Measurements from ENCODE around the gene TOP1.

- TF ChIP-seq POLR2AphosphoS5 (IDR thresholded peaks at IDR 0.05) (peak; percentile 97 to 99 (median 99)), POLR2A (IDR thresholded peaks at IDR 0.05) (peak in 2 of 4 donors; percentile 94 to 95), EP300 (IDR thresholded peaks at IDR 0.05) (no peak)
- TF ChIP-seq, protein P1, sequence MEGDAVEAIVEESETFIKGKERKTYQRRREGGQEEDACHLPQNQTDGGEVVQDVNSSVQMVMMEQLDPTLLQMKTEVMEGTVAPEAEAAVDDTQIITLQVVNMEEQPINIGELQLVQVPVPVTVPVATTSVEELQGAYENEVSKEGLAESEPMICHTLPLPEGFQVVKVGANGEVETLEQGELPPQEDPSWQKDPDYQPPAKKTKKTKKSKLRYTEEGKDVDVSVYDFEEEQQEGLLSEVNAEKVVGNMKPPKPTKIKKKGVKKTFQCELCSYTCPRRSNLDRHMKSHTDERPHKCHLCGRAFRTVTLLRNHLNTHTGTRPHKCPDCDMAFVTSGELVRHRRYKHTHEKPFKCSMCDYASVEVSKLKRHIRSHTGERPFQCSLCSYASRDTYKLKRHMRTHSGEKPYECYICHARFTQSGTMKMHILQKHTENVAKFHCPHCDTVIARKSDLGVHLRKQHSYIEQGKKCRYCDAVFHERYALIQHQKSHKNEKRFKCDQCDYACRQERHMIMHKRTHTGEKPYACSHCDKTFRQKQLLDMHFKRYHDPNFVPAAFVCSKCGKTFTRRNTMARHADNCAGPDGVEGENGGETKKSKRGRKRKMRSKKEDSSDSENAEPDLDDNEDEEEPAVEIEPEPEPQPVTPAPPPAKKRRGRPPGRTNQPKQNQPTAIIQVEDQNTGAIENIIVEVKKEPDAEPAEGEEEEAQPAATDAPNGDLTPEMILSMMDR (IDR thresholded peaks at IDR 0.05) = peak in 1 of 7 experiments; percentile 25
Observed at GRCh38 chr20:41028359-41029149, at the start of gene TOP1.

Measured in stomach (tissue), 4 donors.